Fibroblast of lung (primary cell): ENCODE data around the gene PCDH9. TPM values are rescaled to one million over a fixed set of nuclear protein-coding genes. Genes with fewer than 3 reads are reported as not detected.

Source experiments
- DNase-seq, 2 donors: peaks; one replicate each; pipeline versions ENCODE4 v3.0.0 to v3.0.0-alpha.2; 2010; ENCODE audit warnings: low read depth in 2 of 2
- H2AFZ ChIP-seq: 2 replicates; pipeline ENCODE4 v1.5.1; 2012; ENCODE audit warnings: low read length, control low read depth, inconsistent platforms
- H3K27ac ChIP-seq: 2 replicates; pipeline ENCODE4 v1.5.1; 2011; ENCODE audit warnings: low read length, control low read depth; ENCODE audit not compliant: insufficient read depth
- H3K27me3 ChIP-seq: 2 replicates; pipeline ENCODE4 v1.5.1; 2011; ENCODE audit warnings: mild to moderate bottlenecking, low read length; ENCODE audit not compliant: control insufficient read depth, insufficient read depth
- H3K36me3 ChIP-seq: 2 replicates; pipeline ENCODE4 v1.5.1; 2011; ENCODE audit warnings: low read length; ENCODE audit not compliant: control insufficient read depth, insufficient read depth
- H3K4me1 ChIP-seq: 2 replicates; pipeline ENCODE4 v1.5.1; 2011; ENCODE audit warnings: low read length; ENCODE audit not compliant: control insufficient read depth, insufficient read depth; ENCODE audit errors: extremely low read depth
- H3K4me2 ChIP-seq: 2 replicates; pipeline ENCODE4 v1.5.1; 2011; ENCODE audit warnings: low read length, control low read depth; ENCODE audit not compliant: insufficient read depth; ENCODE audit errors: extremely low read depth
- H3K4me3 ChIP-seq, 4 experiments: fragments of 200-600 bp in 1 of 4; sonication (generic) in 1 of 4; replicated peaks in 1 of 4; 2 replicates each; pipeline ENCODE4 v1.5.1; 2011 to 2016; ENCODE audit warnings: low read length in 4 of 4, low read depth in 3 of 4, mild to moderate bottlenecking in 3 of 4, control low read depth in 2 of 4, inconsistent platforms in 1 of 4, mixed read lengths in 1 of 4; ENCODE audit not compliant: insufficient read depth in 1 of 4; ENCODE audit errors: control extremely low read depth in 1 of 4
- H3K79me2 ChIP-seq: 2 replicates; pipeline ENCODE4 v1.5.1; 2012; ENCODE audit warnings: mild to moderate bottlenecking, low read length, inconsistent platforms; ENCODE audit not compliant: control insufficient read depth, insufficient read depth
- H3K9ac ChIP-seq: 2 replicates; pipeline ENCODE4 v1.5.1; 2011; ENCODE audit warnings: mild to moderate bottlenecking, low read length, control low read depth; ENCODE audit not compliant: insufficient read depth
- H3K9me3 ChIP-seq: 2 replicates; pipeline ENCODE4 v1.5.1; 2012; ENCODE audit warnings: low read depth, low read length; ENCODE audit not compliant: control insufficient read depth, insufficient read depth
- H4K20me1 ChIP-seq: 2 replicates; pipeline ENCODE4 v1.5.1; 2011; ENCODE audit warnings: low read length; ENCODE audit not compliant: control insufficient read depth, insufficient read depth; ENCODE audit errors: extremely low read depth
- EZH2 ChIP-seq: IDR thresholded peaks from 2 replicates; pipeline ENCODE4 v1.5.1; 2012; ENCODE audit warnings: low read length, control low read depth, mild to moderate bottlenecking; ENCODE audit errors: missing control alignments
- polyA plus RNA-seq, 2 donors: library from polyadenylated mRNA; depleted of rRNA in 1 of 2; stranded (reverse) in 1 of 2; unstranded in 1 of 2; fragments of >200 nt; gene quantifications; 2 replicates each; pipeline ENCODE4 v1.2.1, GENCODE V29; 2011 to 2012; ENCODE audit warnings: missing spikeins in 1 of 2
- total RNA-seq: library from RNA; depleted of rRNA; stranded (reverse); fragments of >200 nt; gene quantifications from 2 replicates; pipeline ENCODE4 v1.2.1, GENCODE V29; 2014
- TF ChIP-seq, protein P1 (sequence below), 2 donors: IDR thresholded peaks in 1 of 2; conservative IDR thresholded peaks in 1 of 2; 1 replicate in 1 of 2; 2 replicates in 1 of 2; pipeline ENCODE4 v1.5.1; 2011 to 2012; ENCODE audit warnings: low read length in 2 of 2, control low read depth in 1 of 2, inconsistent platforms in 1 of 2, low read depth in 1 of 2, mild to moderate bottlenecking in 1 of 2

Gene PCDH9
- total and polyA plus RNA-seq, 2 donors (not counting 1 experiment from before 2014, with no cell fraction given): 0.50 to 0.67 TPM

DNA sequence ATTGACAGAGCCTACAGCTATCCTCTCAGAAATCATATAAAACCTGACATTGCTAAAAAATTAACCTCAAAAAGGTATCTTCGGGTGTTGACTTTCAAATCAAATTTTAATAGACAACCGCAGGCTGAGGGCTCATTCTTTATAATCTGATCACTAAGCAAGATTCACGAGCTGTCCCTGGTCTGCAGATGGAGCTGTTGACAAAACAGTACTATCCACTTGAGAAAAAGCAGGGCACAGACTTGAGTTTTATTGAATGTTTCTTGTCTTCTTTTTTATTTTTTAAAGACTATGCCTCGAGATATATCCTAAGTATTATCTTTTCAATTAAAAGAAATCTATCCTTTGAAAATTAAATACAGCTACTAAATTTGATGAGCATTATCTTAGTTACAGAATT is 540.5 kb downstream of the PCDH9 start:
- Histone ChIP-seq H3K4me2 (no peak overlapping the region), H3K9me3 (no peaks in the 10 kb centered on the region)
- peak; percentile 38 to 68 for DNase-seq

DNA sequence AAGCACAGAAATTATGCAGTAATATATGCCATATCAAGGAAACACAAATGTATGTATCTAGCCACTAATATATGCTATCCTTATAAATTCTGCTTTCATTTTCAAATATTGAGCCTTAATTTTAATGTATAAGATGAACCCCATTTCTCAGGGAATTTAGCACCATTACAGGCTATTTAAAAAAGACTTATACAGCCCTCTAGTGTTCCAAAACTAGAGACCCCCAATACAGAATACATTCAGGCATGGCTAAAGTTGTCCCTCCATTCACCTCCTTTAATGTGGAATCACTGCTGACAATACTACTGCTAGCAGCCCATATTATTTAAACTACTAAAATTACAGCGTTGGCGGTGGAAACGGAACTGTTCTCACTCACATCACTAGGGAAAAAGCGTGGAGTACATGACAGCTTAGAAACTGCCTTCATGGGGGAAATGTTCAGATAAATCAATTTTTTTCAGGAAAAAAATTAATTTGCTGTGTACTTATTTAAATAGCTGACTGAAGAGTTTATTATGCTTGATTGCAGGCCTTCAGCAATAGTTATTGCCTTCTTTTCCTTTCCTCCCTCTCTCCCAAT is 541.0 kb downstream of the PCDH9 start:
- H3K4me2 ChIP-seq: no peak overlapping the region
- H4K20me1 ChIP-seq: no peaks in the 10 kb centered on the region
- DNase-seq: peak; percentile 10 to 34
- H3K4me1 ChIP-seq: no peaks in the 10 kb centered on the region
- no peaks in the 10 kb centered on the region for H3K36me3 ChIP-seq
- H3K27me3 ChIP-seq: no peaks in the 10 kb centered on the region
- H3K27ac ChIP-seq: no peak overlapping the region
- H3K4me3 ChIP-seq: no peak overlapping the region
- no peak for TF ChIP-seq EZH2
- TF ChIP-seq, protein P1, sequence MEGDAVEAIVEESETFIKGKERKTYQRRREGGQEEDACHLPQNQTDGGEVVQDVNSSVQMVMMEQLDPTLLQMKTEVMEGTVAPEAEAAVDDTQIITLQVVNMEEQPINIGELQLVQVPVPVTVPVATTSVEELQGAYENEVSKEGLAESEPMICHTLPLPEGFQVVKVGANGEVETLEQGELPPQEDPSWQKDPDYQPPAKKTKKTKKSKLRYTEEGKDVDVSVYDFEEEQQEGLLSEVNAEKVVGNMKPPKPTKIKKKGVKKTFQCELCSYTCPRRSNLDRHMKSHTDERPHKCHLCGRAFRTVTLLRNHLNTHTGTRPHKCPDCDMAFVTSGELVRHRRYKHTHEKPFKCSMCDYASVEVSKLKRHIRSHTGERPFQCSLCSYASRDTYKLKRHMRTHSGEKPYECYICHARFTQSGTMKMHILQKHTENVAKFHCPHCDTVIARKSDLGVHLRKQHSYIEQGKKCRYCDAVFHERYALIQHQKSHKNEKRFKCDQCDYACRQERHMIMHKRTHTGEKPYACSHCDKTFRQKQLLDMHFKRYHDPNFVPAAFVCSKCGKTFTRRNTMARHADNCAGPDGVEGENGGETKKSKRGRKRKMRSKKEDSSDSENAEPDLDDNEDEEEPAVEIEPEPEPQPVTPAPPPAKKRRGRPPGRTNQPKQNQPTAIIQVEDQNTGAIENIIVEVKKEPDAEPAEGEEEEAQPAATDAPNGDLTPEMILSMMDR (conservative IDR thresholded peaks at IDR 0.05 in 1 of 2, IDR thresholded peaks at IDR 0.05 in 1 of 2; ENCODE audit: low read depth in 1 of 2, low read length in 2 of 2): peak in 1 of 2 donors; percentile 33
- H2AFZ ChIP-seq: no peak overlapping the region
- no peak overlapping the region for H3K9ac ChIP-seq
- H3K9me3 ChIP-seq: no peaks in the 10 kb centered on the region
- H3K79me2 ChIP-seq: no peaks in the 10 kb centered on the region

More for the DNA sequence above, 540.5 kb downstream of the PCDH9 start:
- no peak overlapping the region for H3K4me3 ChIP-seq
- H3K79me2 ChIP-seq: no peaks in the 10 kb centered on the region
- H3K27ac ChIP-seq: no peak overlapping the region
- no peaks in the 10 kb centered on the region for H3K4me1 ChIP-seq
- no peak overlapping the region for H3K9ac ChIP-seq
- no peaks in the 10 kb centered on the region for H4K20me1 ChIP-seq
- no peaks in the 10 kb centered on the region for H3K36me3 ChIP-seq
- H2AFZ ChIP-seq: no peak overlapping the region
- TF ChIP-seq, protein P1 (conservative IDR thresholded peaks at IDR 0.05 in 1 of 2, IDR thresholded peaks at IDR 0.05 in 1 of 2; ENCODE audit: low read depth in 1 of 2, low read length in 2 of 2): peak in 1 of 2 donors; percentile 57
- TF ChIP-seq EZH2: no peak
- no peaks in the 10 kb centered on the region for H3K27me3 ChIP-seq

DNA sequence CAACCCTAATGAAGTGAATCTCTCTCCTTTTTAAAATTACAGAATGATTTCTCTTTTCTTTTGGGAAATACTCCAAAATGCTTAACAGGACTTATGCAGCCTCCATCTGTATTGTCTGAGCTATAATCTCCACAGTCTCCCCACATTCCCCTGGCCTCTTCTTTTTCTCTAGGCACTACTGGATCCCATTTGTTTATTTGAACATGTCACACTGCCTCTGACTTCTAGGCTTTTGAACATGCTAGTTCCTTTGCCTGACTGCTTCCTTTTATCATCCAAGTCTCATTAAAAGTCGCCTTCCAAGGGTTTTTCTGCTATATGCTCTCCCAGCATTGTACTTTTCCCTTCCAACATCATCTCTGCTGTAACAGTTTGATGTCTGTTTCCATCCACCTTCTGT is 548.7 kb downstream of the PCDH9 start:
- Histone ChIP-seq H2AFZ (no peak overlapping the region), H3K27ac (no peak overlapping the region), H3K4me2 (no peak overlapping the region), H4K20me1 (no peaks in the 10 kb centered on the region), H3K9ac (no peak overlapping the region), H3K9me3 (no peaks in the 10 kb centered on the region), H3K4me1 (no peaks in the 10 kb centered on the region), H3K27me3 (no peaks in the 10 kb centered on the region), H3K36me3 (no peaks in the 10 kb centered on the region), H3K4me3 (no peak overlapping the region), H3K79me2 (no peaks in the 10 kb centered on the region)
- DNase-seq: peak in 1 of 2 donors; percentile 15
- TF ChIP-seq, protein P1 (conservative IDR thresholded peaks at IDR 0.05 in 1 of 2, IDR thresholded peaks at IDR 0.05 in 1 of 2; ENCODE audit: low read depth in 1 of 2, low read length in 2 of 2): no peak
- TF ChIP-seq EZH2: no peak
